SU-DHL-6 (cell line): ENCODE measurements around the gene ZNF740.
A peak's percentile ranks its signal among the peaks of the same experiment; 100 is the strongest.

Experiments
- H2AFZ ChIP-seq: fragments of 200-600 bp; sonication (generic); 2 replicates; pipeline ENCODE4 v1.6.1; 2014; ENCODE audit warnings: low read depth, mild to moderate bottlenecking, moderate library complexity, mixed read lengths, antibody characterized with exemption, low read length; ENCODE audit not compliant: severe bottlenecking
- H3F3A ChIP-seq: fragments of 200-600 bp; shearing (Covaris generic); 2 replicates; pipeline ENCODE4 v1.6.0; 2016; ENCODE audit warnings: antibody characterized with exemption, mild to moderate bottlenecking; ENCODE audit not compliant: insufficient read depth
- H3K27ac ChIP-seq: fragments of 200-600 bp; sonication (generic); 2 replicates; pipeline ENCODE4 v1.5.1; 2016; ENCODE audit warnings: low read depth, mild to moderate bottlenecking, low read length, moderate library complexity, mixed read lengths
- H3K27me3 ChIP-seq: fragments of 200-600 bp; sonication (generic), shearing (Covaris generic); 2 replicates; pipeline ENCODE4 v1.6.0; 2014; ENCODE audit warnings: mild to moderate bottlenecking, low read length
- H3K36me3 ChIP-seq: fragments of 200-600 bp; sonication (generic); 2 replicates; pipeline ENCODE4 v1.6.1; 2014; ENCODE audit warnings: mild to moderate bottlenecking, low read length, mixed read lengths
- H3K4me2 ChIP-seq: fragments of 300-600, 200-600 bp; shearing (Covaris generic), sonication (generic); 2 replicates; pipeline ENCODE4 v1.6.0; 2014; ENCODE audit warnings: low read length, low read depth, mild to moderate bottlenecking; ENCODE audit not compliant: poor library complexity, severe bottlenecking
- H3K4me3 ChIP-seq: fragments of 200-600 bp; sonication (generic); 2 replicates; pipeline ENCODE4 v1.5.1; 2014; ENCODE audit warnings: antibody characterized with exemption, low read length, mild to moderate bottlenecking, mixed read lengths; ENCODE audit not compliant: insufficient read depth, poor library complexity, severe bottlenecking
- H3K79me2 ChIP-seq: fragments of 200-600 bp; sonication (generic); 2 replicates; pipeline ENCODE4 v1.6.1; 2014; ENCODE audit warnings: mild to moderate bottlenecking, low read length, moderate library complexity; ENCODE audit not compliant: insufficient read depth
- H3K9ac ChIP-seq: fragments of 200-600 bp; sonication (generic); 2 replicates; pipeline ENCODE4 v1.7.0; 2014; ENCODE audit warnings: mild to moderate bottlenecking, low read length
- H3K9me2 ChIP-seq: fragments of 200-600 bp; sonication (generic); replicated peaks from 2 replicates; pipeline ENCODE4 v1.6.1; 2014; ENCODE audit warnings: low read length; ENCODE audit not compliant: insufficient read depth
- H3K9me3 ChIP-seq: fragments of 200-600 bp; sonication (generic); 2 replicates; pipeline ENCODE4 v1.6.1; 2014; ENCODE audit warnings: low read length, mixed read lengths; ENCODE audit not compliant: insufficient read depth
- H4K20me1 ChIP-seq: fragments of 200-600 bp; sonication (generic); 2 replicates; pipeline ENCODE4 v1.6.1; 2014; ENCODE audit warnings: low read depth, mild to moderate bottlenecking, antibody characterized with exemption, low read length, moderate library complexity, mixed read lengths
- EZH2phosphoT487 ChIP-seq: fragments of 200-600 bp; sonication (generic), shearing (Covaris generic); conservative IDR thresholded peaks from 2 replicates; pipeline ENCODE4 v1.6.1; 2018; ENCODE audit warnings: mild to moderate bottlenecking, antibody characterized with exemption, low read length, moderate library complexity, mixed read lengths
- TF ChIP-seq, protein P1 (sequence below): fragments of 200-600 bp; sonication (generic); IDR thresholded peaks from one replicate; pipeline ENCODE4 v1.5.1; 2017; ENCODE audit warnings: antibody characterized with exemption, mild to moderate bottlenecking, low read length, moderate library complexity; ENCODE audit not compliant: insufficient read depth, poor library complexity, severe bottlenecking

ZNF740 gene

DNA sequence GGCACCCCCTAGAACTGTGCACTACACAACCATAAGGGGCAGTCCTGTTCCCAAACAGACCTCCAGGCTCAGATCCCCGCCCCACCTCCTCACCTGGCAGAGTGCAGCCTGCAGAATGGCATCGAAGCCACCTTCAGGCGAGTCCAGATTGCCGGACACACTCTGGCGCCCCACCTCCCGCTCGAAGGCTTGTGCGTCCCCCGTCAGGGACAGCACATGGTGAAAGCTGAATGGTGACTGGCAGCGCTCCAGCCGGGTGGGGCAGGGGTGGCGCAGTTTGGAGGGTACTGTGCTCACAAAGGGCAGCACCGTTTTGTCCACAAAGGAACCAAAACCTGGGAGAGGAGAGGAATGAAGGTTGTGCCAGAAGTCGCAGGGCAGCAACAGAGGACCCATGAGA lies 16.0 kb downstream of the ZNF740 start:
- H3K4me2 ChIP-seq = no peak overlapping the region
- H3K79me2 ChIP-seq = peaks cover 2% of the 10 kb centered on the region
- H3K27ac ChIP-seq = no peak overlapping the region
- H3F3A ChIP-seq = peaks cover 30% of the 10 kb centered on the region
- H2AFZ ChIP-seq = no peak overlapping the region
- H4K20me1 ChIP-seq = no peaks in the 10 kb centered on the region
- no peak overlapping the region for H3K9ac ChIP-seq
- no peaks in the 10 kb centered on the region for H3K9me2 ChIP-seq
- no peak for TF ChIP-seq EZH2phosphoT487
- TF ChIP-seq, protein P1, sequence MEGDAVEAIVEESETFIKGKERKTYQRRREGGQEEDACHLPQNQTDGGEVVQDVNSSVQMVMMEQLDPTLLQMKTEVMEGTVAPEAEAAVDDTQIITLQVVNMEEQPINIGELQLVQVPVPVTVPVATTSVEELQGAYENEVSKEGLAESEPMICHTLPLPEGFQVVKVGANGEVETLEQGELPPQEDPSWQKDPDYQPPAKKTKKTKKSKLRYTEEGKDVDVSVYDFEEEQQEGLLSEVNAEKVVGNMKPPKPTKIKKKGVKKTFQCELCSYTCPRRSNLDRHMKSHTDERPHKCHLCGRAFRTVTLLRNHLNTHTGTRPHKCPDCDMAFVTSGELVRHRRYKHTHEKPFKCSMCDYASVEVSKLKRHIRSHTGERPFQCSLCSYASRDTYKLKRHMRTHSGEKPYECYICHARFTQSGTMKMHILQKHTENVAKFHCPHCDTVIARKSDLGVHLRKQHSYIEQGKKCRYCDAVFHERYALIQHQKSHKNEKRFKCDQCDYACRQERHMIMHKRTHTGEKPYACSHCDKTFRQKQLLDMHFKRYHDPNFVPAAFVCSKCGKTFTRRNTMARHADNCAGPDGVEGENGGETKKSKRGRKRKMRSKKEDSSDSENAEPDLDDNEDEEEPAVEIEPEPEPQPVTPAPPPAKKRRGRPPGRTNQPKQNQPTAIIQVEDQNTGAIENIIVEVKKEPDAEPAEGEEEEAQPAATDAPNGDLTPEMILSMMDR = no peak
- H3K36me3 ChIP-seq = no peaks in the 10 kb centered on the region; the same call in 1 of the 2 replicates
- no peaks in the 10 kb centered on the region for H3K27me3 ChIP-seq
- no peaks in the 10 kb centered on the region for H3K9me3 ChIP-seq
- no peak overlapping the region for H3K4me3 ChIP-seq

DNA sequence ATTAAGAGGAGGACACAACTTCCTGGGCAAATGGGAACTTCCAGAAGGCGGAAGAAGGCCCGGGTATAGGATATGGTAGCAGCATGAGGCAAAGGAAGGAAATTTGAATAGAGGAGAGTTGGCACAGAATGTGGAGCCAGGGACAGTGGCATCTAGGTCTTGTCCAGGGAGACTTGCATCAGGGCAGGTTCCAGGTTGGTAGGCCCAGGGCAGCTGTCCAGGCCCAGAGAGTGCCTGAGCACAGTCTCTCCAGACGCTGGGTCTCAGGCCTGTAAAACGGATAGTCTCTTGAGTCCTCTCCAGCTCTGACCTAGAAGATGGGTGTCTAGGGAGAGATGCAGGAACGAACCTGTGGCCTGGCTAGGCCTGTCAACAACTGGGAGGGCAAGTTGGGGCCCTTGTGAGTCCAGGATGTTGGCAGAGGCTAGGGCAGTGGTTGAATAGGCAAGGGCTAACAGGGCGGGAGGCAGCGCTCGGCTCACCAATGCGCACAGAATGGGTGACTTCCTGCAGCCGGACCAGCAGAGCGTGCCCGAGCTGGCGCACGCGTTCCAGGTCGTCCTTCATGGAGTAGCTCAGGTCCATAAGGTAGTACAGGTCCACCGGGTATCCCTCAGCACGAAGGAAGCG lies 16.6 kb downstream of the ZNF740 start:
- Histone ChIP-seq H4K20me1 (no peaks in the 10 kb centered on the region), H3K4me3 (no peak overlapping the region), H3K36me3 (no peaks in the 10 kb centered on the region; the same call in 1 of the 2 replicates), H3K9me2 (no peaks in the 10 kb centered on the region), H2AFZ (no peak overlapping the region), H3K79me2 (peaks cover 6% of the 10 kb centered on the region), H3K27me3 (no peaks in the 10 kb centered on the region), H3K4me2 (peak overlapping the region; percentile 46), H3F3A (peaks cover 36% of the 10 kb centered on the region), H3K9me3 (no peaks in the 10 kb centered on the region), H3K27ac (peak overlapping the region; percentile 96), H3K9ac (peak overlapping the region; percentile 27; the same call in 1 of the 2 replicates)
- TF ChIP-seq EZH2phosphoT487 = no peak
- TF ChIP-seq, protein P1 = no peak

DNA sequence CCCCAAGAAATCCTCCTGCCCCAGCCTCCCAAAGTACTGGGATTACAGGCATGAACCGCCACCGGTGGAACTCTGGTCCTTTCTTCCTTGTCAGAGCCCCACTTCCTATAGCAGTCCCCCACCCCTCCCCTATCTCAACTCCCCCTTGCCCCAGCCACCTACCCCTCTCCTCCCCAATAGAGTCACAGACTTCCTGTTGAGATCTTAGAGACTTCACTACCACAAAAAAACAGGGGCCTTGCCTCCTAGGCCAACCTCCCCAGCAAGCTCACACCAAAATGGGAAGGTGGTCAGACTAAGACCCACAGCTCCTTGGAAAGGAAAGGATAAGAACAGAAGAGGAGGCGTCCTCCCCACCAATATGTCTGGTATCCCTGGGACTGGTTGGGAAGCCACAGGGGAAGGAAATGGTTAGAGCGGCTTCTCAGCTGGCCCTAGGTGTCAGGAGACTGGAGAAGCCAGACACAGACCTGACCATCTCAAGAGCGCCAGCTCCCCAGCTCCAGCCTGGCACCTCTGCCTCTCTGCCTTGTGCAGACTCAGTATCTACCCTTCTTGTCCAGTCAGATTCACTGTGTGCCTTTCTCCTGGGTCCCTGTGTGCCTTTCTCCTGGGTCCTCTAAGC lies 18.1 kb downstream of the ZNF740 start:
- Histone ChIP-seq H4K20me1 (no peaks in the 10 kb centered on the region), H3K4me3 (no peak overlapping the region), H3K9me3 (no peaks in the 10 kb centered on the region), H3K9ac (peak overlapping the region; percentile 27), H3F3A (peaks cover 46% of the 10 kb centered on the region), H3K27me3 (no peaks in the 10 kb centered on the region), H3K9me2 (no peaks in the 10 kb centered on the region), H2AFZ (no peak overlapping the region), H3K79me2 (peaks cover 20% of the 10 kb centered on the region), H3K4me2 (peak overlapping the region; percentile 46), H3K27ac (peak overlapping the region; percentile 96), H3K36me3 (no peaks in the 10 kb centered on the region; the same call in 1 of the 2 replicates)
- no peak for TF ChIP-seq EZH2phosphoT487
- TF ChIP-seq, protein P1 = no peak
